ENCODE data around the gene TAF11L2. TPM values are rescaled to one million over a fixed set of nuclear protein-coding genes. Genes with fewer than 3 reads are reported as not detected.
"Not testable (repeated sequence)": the region's sequence is repeated elsewhere in the genome, so short reads cannot be mapped to it uniquely, and the experiment has no call there.

TAF11L2 gene
- total RNA-seq, 4 donors from 2014 or later: not detected

GRCh38 chr5:17470064-17470463, 28.0 kb upstream of the TAF11L2 start:
- H3K4me3 ChIP-seq: no peak overlapping the region
- no peaks in the 10 kb centered on the region for H3K27me3 ChIP-seq
- H3K4me1 ChIP-seq: no peaks in the 10 kb centered on the region
- H3K36me3 ChIP-seq: no peaks in the 10 kb centered on the region
- TF ChIP-seq CTCF (IDR thresholded peaks at IDR 0.05) (no peak), EP300 (IDR thresholded peaks at IDR 0.05) (no peak), POLR2A (IDR thresholded peaks at IDR 0.05) (no peak)
- no peak for DNase-seq (ENCODE audit: low spot score in 2 of 2)
- peaks cover 0 to 11% (median 0%) of the 10 kb centered on the region in 4 donors for H3K9me3 ChIP-seq
- no peak overlapping the region for H3K27ac ChIP-seq

GRCh38 chr5:17475064-17475463, 23.0 kb upstream of the TAF11L2 start:
- H3K27ac ChIP-seq; H3K4me3 ChIP-seq; H3K27me3 ChIP-seq; H3K4me1 ChIP-seq; H3K36me3 ChIP-seq; DNase-seq (ENCODE audit: low spot score in 2 of 2); H3K9me3 ChIP-seq: not testable (repeated sequence)

- Histone ChIP-seq H3K36me3 (no peaks in the 10 kb centered on the region), H3K9me3 (no peaks in the 10 kb centered on the region), H3K27ac (no peak overlapping the region), H3K27me3 (no peaks in the 10 kb centered on the region), H3K4me3 (no peak overlapping the region), H3K4me1 (no peaks in the 10 kb centered on the region)
- TF ChIP-seq EP300 (IDR thresholded peaks at IDR 0.05) (no peak), CTCF (IDR thresholded peaks at IDR 0.05) (no peak), POLR2A (IDR thresholded peaks at IDR 0.05) (no peak)
- 79 to 83% methylated on average over 3 of the region's 3 CpGs for WGBS, 2 donors
- DNase-seq (ENCODE audit: low spot score in 2 of 2): no peak
These were observed 21.0 kb upstream of the TAF11L2 start for GRCh38 chr5:17477043-17477442.

GRCh38 chr5:17477573-17478265, 20.3 kb upstream of the TAF11L2 start:
- TF ChIP-seq CTCF (IDR thresholded peaks at IDR 0.05) (no peak), POLR2A (IDR thresholded peaks at IDR 0.05) (no peak), EP300 (IDR thresholded peaks at IDR 0.05) (no peak)
- Histone ChIP-seq H3K4me3 (no peak overlapping the region), H3K9me3 (no peaks in the 10 kb centered on the region), H3K4me1 (no peaks in the 10 kb centered on the region), H3K27me3 (no peaks in the 10 kb centered on the region), H3K36me3 (no peaks in the 10 kb centered on the region), H3K27ac (no peak overlapping the region)
- no peak for DNase-seq (ENCODE audit: low spot score in 2 of 2)
- WGBS, 2 donors: 70 to 75% methylated on average over 7 of the region's 7 CpGs

- WGBS, 2 donors: 71 to 76% methylated on average over 4 of the region's 4 CpGs
These were observed 16.7 kb upstream of the TAF11L2 start for GRCh38 chr5:17481378-17481777.

More at GRCh38 chr5:17481378-17481777, 16.7 kb upstream of the TAF11L2 start:
- Histone ChIP-seq H3K36me3 (no peaks in the 10 kb centered on the region), H3K27ac (no peak overlapping the region), H3K4me3 (no peak overlapping the region), H3K27me3 (no peaks in the 10 kb centered on the region), H3K9me3 (no peaks in the 10 kb centered on the region), H3K4me1 (no peaks in the 10 kb centered on the region)
- no peak for TF ChIP-seq POLR2A (IDR thresholded peaks at IDR 0.05)
- TF ChIP-seq CTCF (IDR thresholded peaks at IDR 0.05): no peak
- no peak for TF ChIP-seq EP300 (IDR thresholded peaks at IDR 0.05)
- DNase-seq (ENCODE audit: low spot score in 2 of 2): no peak
